K562 (cell line): ENCODE results near the gene VWA1. TPM values are rescaled to one million over a fixed set of nuclear protein-coding genes. Genes with fewer than 3 reads are reported as not detected.
A peak's percentile ranks its signal among the peaks of the same experiment; 100 is the strongest.

Source experiments
- ATF2 ChIP-seq: sonication (generic); formaldehyde crosslinking; IDR thresholded peaks from 2 replicates; pipeline ENCODE4 v1.8.1; 2022; ENCODE audit warnings: missing genetic modification reagents
- CLOCK ChIP-seq: fragments of 250-450 bp; sonication (Bioruptor Pico); IDR thresholded peaks from 2 replicates; pipeline ENCODE4 v1.4.0; 2020; ENCODE audit warnings: mild to moderate bottlenecking, moderate library complexity, borderline replicate concordance
- EP300 ChIP-seq: IDR thresholded peaks from 2 replicates; pipeline ENCODE4 v1.6.1; 2012; ENCODE audit warnings: low read length, improper control_type of control experiment
- ETV6 ChIP-seq, 3 experiments: fragments of 150-350 bp in 1 of 3; sonication (generic) in 1 of 3; formaldehyde crosslinking in 1 of 3; IDR thresholded peaks; 2 replicates each; pipeline versions ENCODE4 v1.6.1 to v1.8.0; 2014 to 2022; ENCODE audit warnings: borderline replicate concordance in 2 of 3, low read depth in 2 of 3, antibody characterized with exemption in 1 of 3, low read length in 1 of 3, mild to moderate bottlenecking in 1 of 3, missing genetic modification reagents in 1 of 3
- FOSL1 ChIP-seq: fragments of 200-800 bp; sonication (Bioruptor generic); conservative IDR thresholded peaks from 2 replicates; pipeline ENCODE4 v1.6.1; 2016; ENCODE audit warnings: missing genetic modification characterization, missing compliant biosample characterization
- L3MBTL2 ChIP-seq: fragments of 450-650 bp; IDR thresholded peaks from 2 replicates; pipeline ENCODE4 v1.6.1; 2016; ENCODE audit warnings: mild to moderate bottlenecking, moderate library complexity
- MEIS2 ChIP-seq: fragments of 450-650 bp; IDR thresholded peaks from 2 replicates; pipeline ENCODE4 v1.6.1; 2014; ENCODE audit warnings: mild to moderate bottlenecking; ENCODE audit not compliant: partially characterized antibody
- NCOA4 ChIP-seq: fragments of 450-650 bp; IDR thresholded peaks from 2 replicates; pipeline ENCODE4 v1.6.1; 2018; ENCODE audit warnings: mild to moderate bottlenecking; ENCODE audit not compliant: partially characterized antibody
- PATZ1 ChIP-seq: fragments of 250-450 bp; sonication (Bioruptor Pico); IDR thresholded peaks from 2 replicates; pipeline ENCODE4 v1.5.0; 2020; ENCODE audit warnings: mild to moderate bottlenecking, borderline replicate concordance
- PHF8 ChIP-seq: fragments of 200-600 bp; sonication (generic); IDR thresholded peaks from 2 replicates; pipeline ENCODE4 v1.6.1; 2012; ENCODE audit warnings: mixed run types, mild to moderate bottlenecking, inconsistent platforms, low read length, moderate library complexity, borderline replicate concordance
- RAD51 ChIP-seq: fragments of 450-650 bp; IDR thresholded peaks from 2 replicates; pipeline ENCODE4 v1.7.1; 2016; ENCODE audit warnings: low read depth, mild to moderate bottlenecking, borderline replicate concordance
- SAFB2 ChIP-seq: fragments of 200-400 bp; formaldehyde crosslinking; IDR thresholded peaks from 2 replicates; pipeline ENCODE4 v1.6.1; 2018; ENCODE audit warnings: borderline replicate concordance, low read length, low read depth, moderate library complexity; ENCODE audit not compliant: severe bottlenecking
- SIX5 ChIP-seq, 2 experiments: IDR thresholded peaks; 2 replicates each; pipeline ENCODE4 v1.6.1; 2011; ENCODE audit warnings: low read length in 2 of 2, borderline replicate concordance in 1 of 2, low read depth in 1 of 2, mild to moderate bottlenecking in 1 of 2, moderate library complexity in 1 of 2; ENCODE audit not compliant: insufficient read depth in 1 of 2
- SMC3 ChIP-seq: conservative IDR thresholded peaks from 2 replicates; pipeline ENCODE4 v1.6.1; 2011; ENCODE audit warnings: low read depth, low read length, improper control_type of control experiment; ENCODE audit not compliant: insufficient read depth
- TCFL5 ChIP-seq: fragments of 250-450 bp; sonication (Bioruptor Pico); conservative IDR thresholded peaks from 2 replicates; pipeline ENCODE4 v1.6.1; 2021; ENCODE audit warnings: mild to moderate bottlenecking, moderate library complexity, matching md5 sums
- TRIM24 ChIP-seq, 2 experiments: fragments of 450-650 bp; IDR thresholded peaks; 2 replicates each; pipeline ENCODE4 v1.6.1; 2016
- ZNF239 ChIP-seq: fragments of 250-450 bp; sonication (Bioruptor Pico); IDR thresholded peaks from 2 replicates; pipeline ENCODE4 v1.4.0; 2020; ENCODE audit warnings: mild to moderate bottlenecking
- ZNF263 ChIP-seq: sonication (generic); formaldehyde crosslinking; IDR thresholded peaks from 2 replicates; pipeline ENCODE4 v1.8.0; 2022; ENCODE audit warnings: mild to moderate bottlenecking, missing genetic modification reagents, borderline replicate concordance
- ZNF395 ChIP-seq: fragments of 200-800 bp; sonication (Bioruptor generic); IDR thresholded peaks from 2 replicates; pipeline ENCODE4 v1.6.1; 2017; ENCODE audit warnings: missing genetic modification characterization, missing compliant biosample characterization
- polyA plus RNA-seq, 8 experiments: library from polyadenylated mRNA; depleted of rRNA in 4 of 8; stranded (reverse) in 5 of 8; unstranded in 3 of 8; fragments of >200 nt; fragmentation: Nextera tagmentation in 2 of 8; fragmentation: Illumina TruSeq in 1 of 8; extraction: Ambion mirVana in 2 of 8; extraction: Trizol in 1 of 8; gene quantifications; 2 replicates each; pipeline versions ENCODE4 v1.2.1 to v1.2.3, GENCODE V29; 2011 to 2014; ENCODE audit warnings: inconsistent platforms in 1 of 8, missing spikeins in 1 of 8
- total RNA-seq, 7 experiments: library from RNA; depleted of rRNA in 6 of 7; stranded (reverse); fragments of >200 nt in 6 of 7; fragmentation: Illumina TruSeq in 2 of 7; extraction: Trizol in 2 of 7; gene quantifications; 2 replicates each; pipeline versions ENCODE4 v1.2.1 to v1.2.3, GENCODE V29; 2011 to 2021; ENCODE audit warnings: low replicate concordance in 1 of 7

Gene VWA1
- total and polyA plus RNA-seq, 9 of the 15 experiments (the other 6 are each of a cell fraction or from before 2014, with no cell fraction given) = 0.01 to 6.4 (median 0.85) TPM

GRCh38 chr1:1471389-1472052 is 36.0 kb downstream of the VWA1 start, which contains the start of gene ATAD3B (continued):
- TF ChIP-seq MEIS2 = peak; percentile 58
- no peak for TF ChIP-seq SAFB2
- peak; percentile 50; the same call in 1 of the 2 replicates for TF ChIP-seq ZNF395
- peak; percentile 22 to 35; a peak in 1 of 4 replicates for TF ChIP-seq SIX5 (IDR thresholded peaks at IDR 0.05; ENCODE audit: borderline replicate concordance in 1 of 2, insufficient read depth in 1 of 2, low read depth in 1 of 2, low read length in 2 of 2)
- TF ChIP-seq TRIM24 (IDR thresholded peaks at IDR 0.05) = peak in 1 of 2 experiments; percentile 27; a peak in 1 of 4 replicates
- TF ChIP-seq ZNF263 (CRISPR knock-in tag) = no peak
- TF ChIP-seq ETV6 (IDR thresholded peaks at IDR 0.05; ENCODE audit: borderline replicate concordance in 1 of 2, low read depth in 2 of 2, low read length in 1 of 2) = no peak
- TF ChIP-seq ETV6 (CRISPR knock-in tag; IDR thresholded peaks at IDR 0.05; ENCODE audit: borderline replicate concordance) = no peak
- TF ChIP-seq SMC3 = no peak
- TF ChIP-seq NCOA4 = no peak
- no peak for TF ChIP-seq PATZ1 (CRISPR knock-in tag)
- TF ChIP-seq EP300 = peak; percentile 43; the same call in 1 of the 2 replicates
- peak; percentile 76; the same call in 1 of the 2 replicates for TF ChIP-seq PHF8
- no peak for TF ChIP-seq TCFL5
- TF ChIP-seq FOSL1 (tag) = no peak
- TF ChIP-seq L3MBTL2 = peak; percentile 81
- TF ChIP-seq RAD51 = no peak
- TF ChIP-seq ZNF239 = no peak
- TF ChIP-seq ATF2 (CRISPR knock-in tag) = no peak
- no peak for TF ChIP-seq CLOCK (CRISPR knock-in tag)
